ENCODE data around the gene TDRD12. TPM values are rescaled to one million over a fixed set of nuclear protein-coding genes. Genes with fewer than 3 reads are reported as not detected.

TDRD12 gene
- polyA plus RNA-seq, 3 donors = 0.05 TPM; not detected in 2

GRCh38 chr19:32858559-32858958 is 139.0 kb downstream of the TDRD12 start:
- Histone ChIP-seq H3K4me1 (ENCODE audit: control insufficient read depth in 1 of 2, insufficient read depth in 2 of 2, low read length in 2 of 2) (no peaks in the 10 kb centered on the region), H3K79me2 (ENCODE audit: insufficient read depth, low read length) (no peaks in the 10 kb centered on the region), H3K9me3 (replicated peaks in 1 of 2; ENCODE audit: control insufficient read depth in 1 of 2, insufficient read depth in 1 of 2, low read length in 2 of 2) (no peaks in the 10 kb centered on the region), H3K4me2 (replicated peaks; ENCODE audit: extremely low read depth, low read length, poor library complexity, severe bottlenecking) (no peak overlapping the region), H4K20me1 (ENCODE audit: insufficient read depth, low read length) (no peaks in the 10 kb centered on the region), H3K27me3 (ENCODE audit: control insufficient read depth in 2 of 2, insufficient read depth in 2 of 2, low read length in 2 of 2) (no peaks in the 10 kb centered on the region), H3K4me3 (replicated peaks in 1 of 3; ENCODE audit: low read depth in 2 of 3, low read length in 3 of 3) (no peak overlapping the region), H2AFZ (ENCODE audit: insufficient read depth, low read depth, low read length, poor library complexity, severe bottlenecking) (no peak overlapping the region), H3K9ac (ENCODE audit: insufficient read depth, low read length, poor library complexity, severe bottlenecking) (no peak overlapping the region), H3K27ac (ENCODE audit: low read depth in 1 of 2, low read length in 2 of 2) (no peak overlapping the region), H3K36me3 (replicated peaks in 1 of 2; ENCODE audit: control insufficient read depth in 1 of 2, insufficient read depth in 2 of 2, low read length in 2 of 2) (no peaks in the 10 kb centered on the region)
- peaks cover 0 to 2% (median 1%) of the 10 kb centered on the region in 3 donors for H3K27me3 Mint-ChIP-seq (ENCODE audit: low read depth in 3 of 3)
- no peaks in the 10 kb centered on the region for H3K36me3 Mint-ChIP-seq
- no peak for DNase-seq
- intact Hi-C loops (cut with micrococcal nuclease) = no loop called here
- H3K4me3 Mint-ChIP-seq = no peak overlapping the region
- peaks cover 0 to 2% (median 0%) of the 10 kb centered on the region in 7 donors for H3K9me3 Mint-ChIP-seq
- no peak overlapping the region for H3K27ac Mint-ChIP-seq
- H3K4me1 Mint-ChIP-seq = no peaks in the 10 kb centered on the region
- 100% methylated on average over 5 of the region's 10 CpGs for WGBS (ENCODE audit: insufficient coverage)
- TF ChIP-seq, protein P1, sequence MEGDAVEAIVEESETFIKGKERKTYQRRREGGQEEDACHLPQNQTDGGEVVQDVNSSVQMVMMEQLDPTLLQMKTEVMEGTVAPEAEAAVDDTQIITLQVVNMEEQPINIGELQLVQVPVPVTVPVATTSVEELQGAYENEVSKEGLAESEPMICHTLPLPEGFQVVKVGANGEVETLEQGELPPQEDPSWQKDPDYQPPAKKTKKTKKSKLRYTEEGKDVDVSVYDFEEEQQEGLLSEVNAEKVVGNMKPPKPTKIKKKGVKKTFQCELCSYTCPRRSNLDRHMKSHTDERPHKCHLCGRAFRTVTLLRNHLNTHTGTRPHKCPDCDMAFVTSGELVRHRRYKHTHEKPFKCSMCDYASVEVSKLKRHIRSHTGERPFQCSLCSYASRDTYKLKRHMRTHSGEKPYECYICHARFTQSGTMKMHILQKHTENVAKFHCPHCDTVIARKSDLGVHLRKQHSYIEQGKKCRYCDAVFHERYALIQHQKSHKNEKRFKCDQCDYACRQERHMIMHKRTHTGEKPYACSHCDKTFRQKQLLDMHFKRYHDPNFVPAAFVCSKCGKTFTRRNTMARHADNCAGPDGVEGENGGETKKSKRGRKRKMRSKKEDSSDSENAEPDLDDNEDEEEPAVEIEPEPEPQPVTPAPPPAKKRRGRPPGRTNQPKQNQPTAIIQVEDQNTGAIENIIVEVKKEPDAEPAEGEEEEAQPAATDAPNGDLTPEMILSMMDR (IDR thresholded peaks at IDR 0.05) = no peak

DNA sequence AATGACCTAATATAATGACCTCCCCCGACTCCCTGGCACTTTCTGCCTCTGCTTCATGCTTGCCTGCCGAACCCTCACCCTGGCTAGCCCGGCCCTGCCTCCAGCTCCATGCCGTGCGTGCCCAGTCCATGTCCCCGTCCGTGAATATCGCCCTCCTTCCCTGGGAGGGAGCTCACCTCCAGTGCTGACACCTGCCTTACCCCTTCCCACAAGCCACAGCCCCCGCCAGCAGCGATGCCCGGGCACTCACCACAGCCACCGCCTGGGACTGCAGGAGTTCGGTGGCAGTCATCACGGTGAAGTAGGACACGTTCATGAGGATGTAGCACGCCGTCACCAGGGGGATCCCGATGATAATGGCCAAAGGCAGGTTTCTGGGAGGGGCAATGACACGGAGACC is 140.0 kb downstream of the TDRD12 start:
- Histone ChIP-seq H4K20me1 (ENCODE audit: insufficient read depth, low read length) (no peaks in the 10 kb centered on the region), H3K36me3 (replicated peaks in 1 of 2; ENCODE audit: control insufficient read depth in 1 of 2, insufficient read depth in 2 of 2, low read length in 2 of 2) (no peaks in the 10 kb centered on the region), H2AFZ (ENCODE audit: insufficient read depth, low read depth, low read length, poor library complexity, severe bottlenecking) (no peak overlapping the region), H3K4me1 (ENCODE audit: control insufficient read depth in 1 of 2, insufficient read depth in 2 of 2, low read length in 2 of 2) (no peaks in the 10 kb centered on the region), H3K9ac (ENCODE audit: insufficient read depth, low read length, poor library complexity, severe bottlenecking) (no peak overlapping the region), H3K27ac (ENCODE audit: low read depth in 1 of 2, low read length in 2 of 2) (no peak overlapping the region), H3K4me3 (replicated peaks in 1 of 3; ENCODE audit: low read depth in 2 of 3, low read length in 3 of 3) (no peak overlapping the region), H3K27me3 (ENCODE audit: control insufficient read depth in 2 of 2, insufficient read depth in 2 of 2, low read length in 2 of 2) (no peaks in the 10 kb centered on the region), H3K9me3 (replicated peaks in 1 of 2; ENCODE audit: control insufficient read depth in 1 of 2, insufficient read depth in 1 of 2, low read length in 2 of 2) (no peaks in the 10 kb centered on the region), H3K79me2 (ENCODE audit: insufficient read depth, low read length) (no peaks in the 10 kb centered on the region), H3K4me2 (replicated peaks; ENCODE audit: extremely low read depth, low read length, poor library complexity, severe bottlenecking) (no peak overlapping the region)
- DNase-seq = no peak
- Mint-ChIP-seq H3K4me3 (no peak overlapping the region), H3K9me3 (peaks cover 0 to 2% (median 0%) of the 10 kb centered on the region in 7 donors), H3K27me3 (ENCODE audit: low read depth in 3 of 3) (peaks cover 0 to 2% (median 1%) of the 10 kb centered on the region in 3 donors), H3K36me3 (no peaks in the 10 kb centered on the region), H3K27ac (peak overlapping the region in 1 of 7 donors; percentile 75), H3K4me1 (no peaks in the 10 kb centered on the region)
- intact Hi-C loops (cut with micrococcal nuclease) = no loop called here
- TF ChIP-seq, protein P1 (IDR thresholded peaks at IDR 0.05) = no peak
- WGBS (ENCODE audit: insufficient coverage) = 93% methylated on average over 19 of the region's 19 CpGs
